Measurements from ENCODE around the gene CITED2.
A peak's percentile ranks its signal among the peaks of the same experiment; 100 is the strongest.

The CITED2 gene

GRCh38 chr6:139381216-139381865 lies 6.9 kb upstream of the CITED2 start:
- no peak for DNase-seq

GRCh38 chr6:139380611-139381010 lies 6.2 kb upstream of the CITED2 start:
- no peak for DNase-seq

GRCh38 chr6:139380168-139380567 lies 5.7 kb upstream of the CITED2 start:
- DNase-seq, result no peak

GRCh38 chr6:139378882-139379341 lies 4.5 kb upstream of the CITED2 start:
- DNase-seq, result no peak

- DNase-seq, result no peak
These were observed 3.8 kb upstream of the CITED2 start for GRCh38 chr6:139378226-139378625.

GRCh38 chr6:139376604-139377218 lies 2.3 kb upstream of the CITED2 start:
- DNase-seq, result no peak

- no peak for DNase-seq
These were observed 1.5 kb upstream of the CITED2 start for GRCh38 chr6:139376017-139376330.

- DNase-seq, result peak; percentile 83
These were observed 973 bp upstream of the CITED2 start for GRCh38 chr6:139375226-139376016.

- DNase-seq, result no peak
These were observed 506 bp downstream of the CITED2 start for GRCh38 chr6:139373928-139374356.

- DNase-seq, result peak; percentile 72
These were observed 1.1 kb downstream of the CITED2 start for GRCh38 chr6:139373154-139373927.

GRCh38 chr6:139372326-139373153 lies 1.9 kb downstream of the CITED2 start:
- peak; percentile 13 for DNase-seq

- no peak for DNase-seq
These were observed 2.8 kb downstream of the CITED2 start for GRCh38 chr6:139371421-139372203.

GRCh38 chr6:139370999-139371345 lies 3.5 kb downstream of the CITED2 start:
- DNase-seq, result no peak

- no peak for DNase-seq
These were observed 4.0 kb downstream of the CITED2 start for GRCh38 chr6:139370283-139370998.

- no peak for DNase-seq
These were observed 4.7 kb downstream of the CITED2 start for GRCh38 chr6:139369568-139370282.

GRCh38 chr6:139369068-139369467 lies 5.4 kb downstream of the CITED2 start:
- DNase-seq, result no peak

GRCh38 chr6:139368661-139369060 lies 5.8 kb downstream of the CITED2 start:
- no peak for DNase-seq

- DNase-seq, result no peak
These were observed 6.6 kb downstream of the CITED2 start for GRCh38 chr6:139367810-139368351.

GRCh38 chr6:139364982-139365379 lies 9.5 kb downstream of the CITED2 start:
- no peak for DNase-seq
